SU-DHL-6 (cell line): Measurements from ENCODE around the gene MRPL42.
"Not testable (repeated sequence)": the region's sequence is repeated elsewhere in the genome, so short reads cannot be mapped to it uniquely, and the experiment has no call there.

Experiments
- H2AFZ ChIP-seq: fragments of 200-600 bp; sonication (generic); 2 replicates; pipeline ENCODE4 v1.6.1; 2014; ENCODE audit warnings: low read depth, mild to moderate bottlenecking, moderate library complexity, mixed read lengths, antibody characterized with exemption, low read length; ENCODE audit not compliant: severe bottlenecking
- H3F3A ChIP-seq: fragments of 200-600 bp; shearing (Covaris generic); 2 replicates; pipeline ENCODE4 v1.6.0; 2016; ENCODE audit warnings: antibody characterized with exemption, mild to moderate bottlenecking; ENCODE audit not compliant: insufficient read depth
- H3K27ac ChIP-seq: fragments of 200-600 bp; sonication (generic); 2 replicates; pipeline ENCODE4 v1.5.1; 2016; ENCODE audit warnings: low read depth, mild to moderate bottlenecking, low read length, moderate library complexity, mixed read lengths
- H3K27me3 ChIP-seq: fragments of 200-600 bp; sonication (generic), shearing (Covaris generic); 2 replicates; pipeline ENCODE4 v1.6.0; 2014; ENCODE audit warnings: mild to moderate bottlenecking, low read length
- H3K36me3 ChIP-seq: fragments of 200-600 bp; sonication (generic); 2 replicates; pipeline ENCODE4 v1.6.1; 2014; ENCODE audit warnings: mild to moderate bottlenecking, low read length, mixed read lengths
- H3K4me2 ChIP-seq: fragments of 300-600, 200-600 bp; shearing (Covaris generic), sonication (generic); 2 replicates; pipeline ENCODE4 v1.6.0; 2014; ENCODE audit warnings: low read length, low read depth, mild to moderate bottlenecking; ENCODE audit not compliant: poor library complexity, severe bottlenecking
- H3K4me3 ChIP-seq: fragments of 200-600 bp; sonication (generic); 2 replicates; pipeline ENCODE4 v1.5.1; 2014; ENCODE audit warnings: antibody characterized with exemption, low read length, mild to moderate bottlenecking, mixed read lengths; ENCODE audit not compliant: insufficient read depth, poor library complexity, severe bottlenecking
- H3K79me2 ChIP-seq: fragments of 200-600 bp; sonication (generic); 2 replicates; pipeline ENCODE4 v1.6.1; 2014; ENCODE audit warnings: mild to moderate bottlenecking, low read length, moderate library complexity; ENCODE audit not compliant: insufficient read depth
- H3K9ac ChIP-seq: fragments of 200-600 bp; sonication (generic); 2 replicates; pipeline ENCODE4 v1.7.0; 2014; ENCODE audit warnings: mild to moderate bottlenecking, low read length
- H3K9me2 ChIP-seq: fragments of 200-600 bp; sonication (generic); replicated peaks from 2 replicates; pipeline ENCODE4 v1.6.1; 2014; ENCODE audit warnings: low read length; ENCODE audit not compliant: insufficient read depth
- H3K9me3 ChIP-seq: fragments of 200-600 bp; sonication (generic); 2 replicates; pipeline ENCODE4 v1.6.1; 2014; ENCODE audit warnings: low read length, mixed read lengths; ENCODE audit not compliant: insufficient read depth
- H4K20me1 ChIP-seq: fragments of 200-600 bp; sonication (generic); 2 replicates; pipeline ENCODE4 v1.6.1; 2014; ENCODE audit warnings: low read depth, mild to moderate bottlenecking, antibody characterized with exemption, low read length, moderate library complexity, mixed read lengths
- CTCF ChIP-seq: fragments of 200-600 bp; sonication (generic); IDR thresholded peaks from one replicate; pipeline ENCODE4 v1.5.1; 2017; ENCODE audit warnings: antibody characterized with exemption, mild to moderate bottlenecking, low read length, moderate library complexity; ENCODE audit not compliant: insufficient read depth, poor library complexity, severe bottlenecking
- EZH2phosphoT487 ChIP-seq: fragments of 200-600 bp; sonication (generic), shearing (Covaris generic); conservative IDR thresholded peaks from 2 replicates; pipeline ENCODE4 v1.6.1; 2018; ENCODE audit warnings: mild to moderate bottlenecking, antibody characterized with exemption, low read length, moderate library complexity, mixed read lengths

Gene MRPL42

GRCh38 chr12:93550748-93551611 lies 83.7 kb downstream of the MRPL42 start:
- no peaks in the 10 kb centered on the region for H4K20me1 ChIP-seq
- H3K4me2 ChIP-seq = no peak overlapping the region
- H3K27me3 ChIP-seq = no peaks in the 10 kb centered on the region
- H3K4me3 ChIP-seq = no peak overlapping the region
- H3K79me2 ChIP-seq = no peaks in the 10 kb centered on the region
- no peaks in the 10 kb centered on the region for H3K9me3 ChIP-seq
- no peaks in the 10 kb centered on the region for H3K9me2 ChIP-seq
- H3K9ac ChIP-seq = no peak overlapping the region
- no peaks in the 10 kb centered on the region for H3F3A ChIP-seq
- no peaks in the 10 kb centered on the region for H3K36me3 ChIP-seq
- TF ChIP-seq EZH2phosphoT487 = no peak
- no peak for TF ChIP-seq CTCF
- H3K27ac ChIP-seq = no peak overlapping the region
- H2AFZ ChIP-seq = no peak overlapping the region

DNA sequence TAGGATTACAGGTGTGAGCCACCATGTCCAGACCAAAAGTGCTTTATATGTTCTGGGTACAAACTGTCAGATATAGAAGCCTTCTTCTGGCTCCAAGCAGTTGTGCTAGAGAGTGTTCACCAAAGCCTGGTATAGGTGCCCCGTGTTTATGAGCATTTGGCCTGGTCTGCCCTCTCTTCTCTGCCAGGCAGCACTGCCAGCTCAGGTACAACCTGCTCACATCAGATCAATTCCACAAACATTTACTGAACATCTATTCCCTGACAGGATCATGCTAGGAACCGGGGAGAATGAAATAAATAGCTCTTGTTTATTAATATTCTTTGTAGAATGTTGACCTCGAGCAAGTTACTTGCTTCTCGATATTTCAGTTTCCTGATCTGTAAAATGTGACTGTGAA lies 85.1 kb downstream of the MRPL42 start:
- Histone ChIP-seq H3K27me3 (no peaks in the 10 kb centered on the region), H3K9ac (no peak overlapping the region)
- no peak for TF ChIP-seq CTCF
- no peak for TF ChIP-seq EZH2phosphoT487

DNA sequence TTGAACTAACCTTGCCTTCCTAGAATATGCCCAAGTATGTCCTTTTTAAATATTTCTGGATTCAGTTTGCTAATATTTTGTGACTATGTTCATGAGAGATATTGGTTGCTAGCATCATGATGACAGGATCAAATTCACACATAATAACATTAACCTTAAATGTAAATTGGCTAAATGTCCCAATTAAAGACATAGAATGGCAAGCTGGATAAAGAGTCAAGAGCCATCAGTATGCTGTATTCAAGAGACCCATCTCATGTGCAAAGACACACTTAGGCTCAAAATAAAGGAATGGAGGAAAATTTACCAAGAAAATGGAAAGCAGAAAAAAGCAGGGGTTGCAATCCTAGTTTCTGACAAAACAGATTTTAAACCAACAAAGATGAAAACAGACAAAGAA lies 90.6 kb downstream of the MRPL42 start:
- not testable (repeated sequence) for H3F3A ChIP-seq, H3K9ac ChIP-seq, H3K27me3 ChIP-seq

More for the DNA sequence above, 85.1 kb downstream of the MRPL42 start:
- Histone ChIP-seq H2AFZ (no peak overlapping the region), H3K9me2 (no peaks in the 10 kb centered on the region), H3K9me3 (no peaks in the 10 kb centered on the region), H3K36me3 (no peaks in the 10 kb centered on the region), H3K79me2 (no peaks in the 10 kb centered on the region), H3K4me2 (no peak overlapping the region), H3F3A (no peaks in the 10 kb centered on the region), H4K20me1 (no peaks in the 10 kb centered on the region), H3K4me3 (no peak overlapping the region), H3K27ac (no peak overlapping the region)

GRCh38 chr12:93558685-93559084 lies 91.4 kb downstream of the MRPL42 start:
- not testable (repeated sequence) for H3K9me2 ChIP-seq

More for the DNA sequence above, 90.6 kb downstream of the MRPL42 start:
- H3K4me2 ChIP-seq, H3K9me3 ChIP-seq, H3K4me3 ChIP-seq, H3K36me3 ChIP-seq, H3K9me2 ChIP-seq, H2AFZ ChIP-seq, H3K27ac ChIP-seq, H4K20me1 ChIP-seq, H3K79me2 ChIP-seq: not testable (repeated sequence)

More at GRCh38 chr12:93558685-93559084, 91.4 kb downstream of the MRPL42 start:
- H3K79me2 ChIP-seq, H3K9me3 ChIP-seq, H3K27ac ChIP-seq, H3K9ac ChIP-seq, H3K36me3 ChIP-seq, H3K4me3 ChIP-seq, H4K20me1 ChIP-seq, H3K4me2 ChIP-seq, H2AFZ ChIP-seq, H3K27me3 ChIP-seq, H3F3A ChIP-seq: not testable (repeated sequence)
